GM20431 (cell line): ENCODE data around the gene M1AP.

ENCODE experiments used
- in situ Hi-C: fragments of 300-500 bp; cut with MseI, MboI; formaldehyde crosslinking; loops from one replicate; pipeline ENCODE4 v1.15.0; 2020; ENCODE audit warnings: low sequenced_read_pairs; ENCODE audit not compliant: unreplicated experiment

Gene M1AP

GRCh38 chr2:74552914-74553811 is 95.0 kb downstream of the M1AP start:
- in situ Hi-C loops: no loop called here

- in situ Hi-C loops: no loop called here
These were observed 95.9 kb downstream of the M1AP start for GRCh38 chr2:74551942-74552913.

DNA sequence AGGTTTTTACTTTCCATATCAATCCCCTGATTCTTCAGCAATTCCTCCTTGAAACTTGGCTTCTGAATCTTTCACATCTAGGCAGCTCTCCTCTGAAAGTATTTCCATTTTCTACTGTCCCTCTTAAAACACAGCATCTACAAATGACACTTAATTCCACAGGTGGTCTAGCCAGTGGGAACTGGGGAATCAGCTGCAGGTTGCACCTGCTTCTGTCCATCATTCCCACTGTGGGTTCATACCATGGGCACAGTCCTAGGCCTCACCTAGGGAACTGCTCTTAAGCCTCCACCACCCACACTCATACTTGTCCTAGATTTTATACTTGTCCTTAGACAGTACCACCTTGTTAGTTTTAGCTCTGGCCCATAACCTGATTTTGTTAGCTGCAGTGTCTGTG is 96.6 kb downstream of the M1AP start:
- in situ Hi-C loops: no loop called here

DNA sequence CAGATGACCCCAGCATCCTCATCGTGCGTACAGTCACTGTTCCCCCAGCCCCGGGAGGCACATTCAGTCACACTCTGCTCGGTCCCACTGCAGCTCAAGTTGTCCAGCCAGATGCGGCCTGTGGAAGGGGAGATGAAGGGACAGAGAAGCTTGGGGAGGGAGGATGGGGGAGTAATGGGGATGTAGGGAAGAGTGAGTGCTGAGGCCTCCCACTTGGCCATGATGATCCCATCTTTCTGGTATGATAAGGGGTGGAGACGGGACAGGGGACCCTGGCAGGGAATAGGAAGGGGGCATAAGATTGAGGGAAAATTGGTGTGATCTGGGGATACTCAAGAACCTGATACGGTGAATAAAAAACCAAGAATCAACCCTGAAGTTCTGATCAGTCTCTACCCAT is 97.9 kb downstream of the M1AP start:
- in situ Hi-C loops: no loop called here

DNA sequence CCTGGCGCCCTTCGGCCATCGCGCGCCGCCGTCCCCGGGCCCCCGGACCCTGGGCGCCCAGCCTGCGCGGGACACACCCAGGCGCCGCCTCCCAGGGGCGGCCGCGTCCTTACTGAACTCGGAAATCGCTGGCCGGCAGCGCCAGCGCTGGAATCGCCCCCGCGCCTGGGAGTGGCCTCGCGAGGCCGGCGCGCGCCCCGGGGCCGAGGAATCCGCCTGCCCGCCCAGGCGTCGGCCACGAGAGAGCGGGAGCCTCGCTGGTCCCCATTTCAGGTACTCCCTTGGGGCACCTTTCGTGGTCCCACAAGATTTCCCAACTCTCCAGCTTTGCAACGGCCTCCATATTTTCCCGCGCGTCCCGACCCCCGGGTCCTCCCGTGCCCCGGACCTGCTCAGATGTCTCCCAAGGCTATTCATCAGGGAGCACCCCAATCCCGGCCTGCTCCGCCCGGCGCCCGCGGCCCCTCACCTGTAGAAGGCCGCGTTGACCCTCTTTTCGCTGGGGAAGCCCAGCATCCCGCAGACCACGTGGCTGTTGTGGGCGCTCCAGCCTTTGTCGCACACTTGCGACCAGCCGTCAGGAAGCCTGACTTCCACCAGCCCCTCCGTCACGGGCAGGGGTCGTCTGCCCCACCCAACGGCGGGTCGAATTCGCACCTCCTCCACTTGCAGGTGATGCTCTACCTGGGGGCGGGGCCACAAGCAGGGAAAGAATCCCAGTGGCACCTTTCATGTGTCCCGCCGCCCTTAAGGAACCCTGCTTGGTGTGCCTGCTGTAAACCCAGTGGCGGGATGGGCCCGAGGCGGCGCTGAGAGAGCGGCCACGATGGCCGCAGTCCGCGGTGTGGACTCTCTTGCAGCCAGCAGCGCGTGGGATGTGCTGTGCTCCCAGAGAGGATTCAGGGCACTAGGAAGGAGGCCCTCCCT is 99.0 kb downstream of the M1AP start:
- in situ Hi-C loops: no loop called here

DNA sequence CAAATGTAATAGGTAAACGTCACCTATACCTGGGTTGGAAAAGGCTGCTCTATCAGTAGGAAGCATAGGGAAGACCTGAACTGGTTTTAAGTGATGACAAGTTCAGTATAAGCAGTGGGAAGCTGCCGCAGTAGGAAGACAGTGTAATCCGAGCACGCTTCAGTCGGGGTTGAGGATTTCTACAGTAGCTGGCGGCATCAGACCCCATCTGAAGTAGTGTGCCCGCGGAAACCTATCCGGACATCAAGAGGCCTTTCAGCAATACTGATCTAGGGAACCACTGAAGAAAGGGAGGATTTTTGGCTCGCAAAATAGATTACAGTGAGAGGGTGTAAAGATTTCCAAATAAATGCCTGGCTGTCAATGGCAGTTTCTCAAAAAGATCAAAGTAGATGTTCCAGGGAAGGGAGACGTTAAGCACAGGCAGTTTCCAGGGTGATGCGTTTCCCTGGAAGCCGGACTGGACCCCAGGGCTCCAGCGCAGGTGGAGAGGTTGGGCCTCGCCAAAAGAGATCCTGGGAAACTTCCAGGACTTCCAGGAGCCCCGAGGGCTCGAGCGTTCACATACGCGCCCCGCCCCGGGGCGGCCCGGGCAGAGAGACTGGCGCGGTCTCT is 99.7 kb downstream of the M1AP start:
- in situ Hi-C loops: no loop called here

- in situ Hi-C loops: no loop called here
These were observed 102.1 kb downstream of the M1AP start for GRCh38 chr2:74546004-74546403.

GRCh38 chr2:74544634-74545033 is 103.5 kb downstream of the M1AP start:
- in situ Hi-C loops: no loop called here

GRCh38 chr2:74542978-74543377 is 105.2 kb downstream of the M1AP start:
- in situ Hi-C loops: no loop called here

DNA sequence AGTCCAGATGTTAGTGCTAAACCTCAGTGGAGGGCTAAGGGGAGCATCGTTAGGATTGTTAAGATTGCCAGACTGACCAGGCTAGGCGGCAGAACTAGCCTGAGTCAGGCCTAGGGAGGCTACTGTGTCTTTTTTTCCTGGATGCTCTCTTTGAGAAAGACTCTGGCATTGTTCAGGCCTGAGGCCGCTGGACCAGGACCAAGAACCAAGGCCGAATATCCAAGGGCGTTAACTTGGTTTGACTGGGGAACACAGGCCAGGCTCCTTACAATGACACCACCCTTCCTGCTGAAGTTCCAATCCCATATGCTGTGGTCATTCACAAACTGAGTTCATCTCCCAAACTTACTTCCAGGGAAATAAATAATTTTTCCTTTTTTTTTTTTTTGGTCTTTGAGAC is 107.8 kb downstream of the M1AP start:
- in situ Hi-C loops: no loop called here

DNA sequence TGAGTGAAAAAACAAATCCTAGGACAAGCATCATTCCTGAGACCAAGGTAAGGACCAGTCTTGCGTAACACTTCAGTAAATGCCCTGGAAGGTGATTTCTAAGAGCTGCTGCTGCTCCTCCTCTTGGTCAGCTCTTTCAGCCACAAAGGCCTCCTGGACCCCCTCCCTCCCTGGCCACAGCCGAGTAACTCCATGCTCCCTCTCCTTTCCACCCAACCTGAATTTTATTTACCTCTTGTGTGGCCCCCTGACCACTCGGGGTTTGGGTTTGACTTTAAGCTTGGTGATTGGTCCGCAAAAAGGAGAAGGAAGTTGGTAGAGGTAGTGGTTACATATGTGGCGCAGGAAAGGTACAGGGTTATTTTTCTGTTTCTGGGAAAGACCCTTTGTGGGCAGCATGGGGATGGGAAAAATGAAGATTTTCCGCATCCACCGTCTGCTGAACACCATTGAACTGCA is 109.2 kb downstream of the M1AP start:
- in situ Hi-C loops: no loop called here

- in situ Hi-C loops: no loop called here
These were observed 111.0 kb downstream of the M1AP start for GRCh38 chr2:74537140-74537539.

GRCh38 chr2:74536166-74536950 is 111.8 kb downstream of the M1AP start:
- in situ Hi-C loops: no loop called here

DNA sequence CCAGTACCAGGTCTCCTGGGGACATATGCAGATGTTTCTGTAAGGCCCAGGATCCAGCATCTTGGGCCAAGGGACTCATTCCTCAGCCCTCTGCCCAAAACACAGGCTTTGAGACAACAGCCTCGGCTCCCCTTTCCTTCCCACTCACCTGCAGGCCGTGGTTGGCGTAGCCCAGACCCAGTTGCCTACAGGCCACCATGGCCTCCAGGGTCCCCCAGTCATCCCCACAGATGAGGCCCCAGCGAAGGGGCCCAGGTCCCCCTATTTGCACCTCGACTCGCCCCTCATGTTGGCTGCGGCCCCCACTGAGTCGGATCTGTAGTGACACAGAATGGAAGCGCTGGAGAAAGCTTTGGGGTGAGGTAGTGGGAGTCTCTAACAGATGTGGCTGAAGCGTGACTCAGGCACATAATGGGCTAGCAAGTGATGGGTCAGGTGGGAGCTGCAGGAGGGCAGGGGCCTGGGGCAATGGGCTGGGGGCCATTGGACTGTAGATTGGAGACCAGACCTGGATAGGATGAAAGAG is 112.6 kb downstream of the M1AP start:
- in situ Hi-C loops: no loop called here

GRCh38 chr2:74534411-74534810 is 113.7 kb downstream of the M1AP start:
- in situ Hi-C loops: no loop called here

GRCh38 chr2:74533464-74533863 is 114.7 kb downstream of the M1AP start:
- in situ Hi-C loops: no loop called here

DNA sequence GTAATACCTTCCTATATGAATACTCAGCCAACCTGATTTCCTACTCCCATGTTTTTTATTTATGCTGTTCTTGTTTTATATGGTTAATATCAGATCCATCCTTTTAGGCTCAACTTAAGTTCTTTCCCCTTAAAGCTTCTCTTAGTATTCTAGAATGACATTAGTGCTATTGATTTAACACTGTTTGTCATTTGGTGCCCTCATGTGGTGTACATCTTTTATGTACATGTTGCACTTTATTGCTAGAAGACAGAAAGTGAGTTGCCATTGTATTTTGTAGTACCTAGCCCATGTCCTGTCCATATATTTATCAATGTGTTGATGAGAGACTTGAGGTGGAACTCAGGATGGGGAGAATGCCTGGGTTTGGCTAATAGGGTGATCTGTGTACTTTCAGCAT is 115.9 kb downstream of the M1AP start:
- in situ Hi-C loops: no loop called here

DNA sequence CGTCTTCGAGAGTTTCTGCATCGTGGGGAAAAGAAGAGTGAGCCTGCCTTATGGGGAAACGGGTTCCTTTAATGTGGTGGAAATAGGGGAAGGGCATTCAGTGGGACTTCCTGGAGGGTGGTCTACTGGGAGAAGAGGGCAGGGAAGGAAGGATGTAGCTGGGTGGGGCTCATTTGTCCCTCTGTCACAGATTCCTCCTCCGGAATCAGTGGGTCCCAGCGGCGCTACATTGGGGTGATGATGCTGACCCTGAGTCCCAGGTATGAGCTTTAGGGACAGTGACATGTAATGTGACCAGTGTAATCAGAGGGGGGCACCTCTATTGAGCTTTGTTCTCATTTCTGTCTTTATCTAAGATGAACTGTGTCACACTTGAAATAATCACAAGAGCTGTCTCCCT is 116.5 kb downstream of the M1AP start:
- in situ Hi-C loops: no loop called here
